ENCODE measurements around the gene CCDC171. TPM values are rescaled to one million over a fixed set of nuclear protein-coding genes. Genes with fewer than 3 reads are reported as not detected.
A peak's percentile ranks its signal among the peaks of the same experiment; 100 is the strongest.

Gene CCDC171
- total RNA-seq, 1 experiment from 2014 or later = 2.4 TPM

- no peaks in the 10 kb centered on the region for H3K27me3 Mint-ChIP-seq (ENCODE audit: low read depth)
- Histone ChIP-seq H3K23me2 (ENCODE audit: insufficient read length, low read depth, low read length, poor library complexity, severe bottlenecking) (no peaks in the 10 kb centered on the region), H4K91ac (ENCODE audit: insufficient read length, low read depth, low read length) (no peak overlapping the region), H3K9me3 (ENCODE audit: control insufficient read depth, low read depth, low read length) (no peaks in the 10 kb centered on the region), H2BK20ac (ENCODE audit: low read depth, low read length, poor library complexity, severe bottlenecking) (no peak overlapping the region), H3K27me3 (ENCODE audit: insufficient read depth, low read length) (no peaks in the 10 kb centered on the region), H3K18ac (ENCODE audit: insufficient read length, low read depth, low read length) (no peak overlapping the region), H3K23ac (ENCODE audit: insufficient read length, low read depth, low read length) (no peak overlapping the region), H3K9ac (ENCODE audit: extremely low read depth, insufficient read length, low read length) (no peak overlapping the region), H2BK120ac (ENCODE audit: low read depth, low read length, poor library complexity, severe bottlenecking) (no peak overlapping the region), H4K20me1 (ENCODE audit: control insufficient read depth, insufficient read depth, insufficient read length) (no peaks in the 10 kb centered on the region), H3K56ac (ENCODE audit: insufficient read length, low read depth, low read length) (no peak overlapping the region), H2BK5ac (ENCODE audit: insufficient read length, low read length) (no peak overlapping the region), H3T11ph (ENCODE audit: low read length) (no peak overlapping the region), H2BK15ac (ENCODE audit: low read depth, low read length) (no peak overlapping the region), H2AK5ac (ENCODE audit: insufficient read length, low read length) (no peak overlapping the region), H3K79me1 (ENCODE audit: insufficient read depth, low read depth, low read length, poor library complexity, severe bottlenecking) (no peaks in the 10 kb centered on the region), H2BK12ac (ENCODE audit: insufficient read length, low read depth, low read length) (no peak overlapping the region), H4K8ac (replicated peaks; ENCODE audit: insufficient read length, low read depth, low read length) (no peak overlapping the region), H3K79me2 (ENCODE audit: insufficient read depth, low read length) (no peaks in the 10 kb centered on the region), H4K5ac (ENCODE audit: insufficient read length, low read depth, low read length) (no peak overlapping the region), H3K4ac (ENCODE audit: low read depth, low read length) (no peak overlapping the region), H3K4me2 (ENCODE audit: insufficient read depth, insufficient read length, low read length) (no peak overlapping the region), H3K14ac (ENCODE audit: insufficient read depth, low read length) (no peak overlapping the region), H3K27ac (ENCODE audit: insufficient read length, low read depth, low read length) (no peak overlapping the region), H2AFZ (ENCODE audit: low read length) (no peak overlapping the region), H3K4me1 (ENCODE audit: insufficient read depth, low read length) (no peaks in the 10 kb centered on the region)
- no peaks in the 10 kb centered on the region for H3K4me1 Mint-ChIP-seq
- H3K36me3 Mint-ChIP-seq (ENCODE audit: insufficient read depth in 1 of 3, low read depth in 3 of 3) = peaks cover 0 to 5% (median 0%) of the 10 kb centered on the region in 3 experiments; a peak in 1 of 7 replicates
- H3K9me3 Mint-ChIP-seq = peaks cover 6 to 8% of the 10 kb centered on the region in 2 experiments; a peak in 3 of 5 replicates
- no peak overlapping the region for H3K4me3 Mint-ChIP-seq
- WGBS (ENCODE audit: extremely low coverage, insufficient read length, low lambda C conversion rate) = no CpG with 5 or more reads among the region's 4 CpGs
- H3K27ac Mint-ChIP-seq = no peak overlapping the region
- no peak for DNase-seq
- peak; percentile 58 for TF ChIP-seq CTCF (conservative IDR thresholded peaks at IDR 0.05)
Measured at GRCh38 chr9:15824310-15824709, 271.5 kb downstream of the CCDC171 start.

Data from H9 (cell line).